HCT116 (cell line): ENCODE measurements around the gene KANSL1. TPM values are rescaled to one million over a fixed set of nuclear protein-coding genes. Genes with fewer than 3 reads are reported as not detected.

Experiments used
- ATAC-seq: fragments of 200-7000 bp; cut with Tn5 transposase; 2 replicates; pipeline ENCODE4 v1.9.1; 2020; ENCODE audit warnings: mild to moderate bottlenecking, moderate library complexity
- BruUV-seq: library from RNA; stranded (reverse); fragments of 400-500 nt; replicated peaks from 2 replicates; lab custom pipeline; 2021; lab: Mats Ljungman, UMichigan
- CTCF ChIA-PET: fragments of 300-600 bp; sonication (Branson Sonifier 250); formaldehyde crosslinking; loops from one replicate; lab custom pipeline; 2021; ENCODE audit warnings: antibody characterized with exemption; lab: Charles Lee
- POLR2A ChIA-PET: fragments of 300-600, 350-600 bp; sonication (Branson Sonifier 250); formaldehyde crosslinking; loops from one replicate; lab custom pipeline; 2021; ENCODE audit warnings: antibody characterized with exemption; lab: Charles Lee
- RAD21 ChIA-PET, 2 experiments: fragments of 300-600 bp; sonication (Branson Sonifier 250); formaldehyde crosslinking; loops; one replicate each; lab custom pipeline; 2023; ENCODE audit warnings: low total read pairs in 2 of 2; ENCODE audit not compliant: uncharacterized antibody in 2 of 2, unreplicated experiment in 2 of 2, low non-redundant PET in 1 of 2; lab: Charles Lee
- DNase-seq: peaks from one replicate; pipeline ENCODE4 v3.0.0-alpha.2; 2010; ENCODE audit warnings: low read depth, low spot score
- H2AFZ ChIP-seq: fragments of 200-600 bp; shearing (Covaris generic), sonication (generic); 2 replicates; pipeline ENCODE4 v1.6.1; 2017; ENCODE audit warnings: low read depth, mixed run types, mixed read lengths, antibody characterized with exemption, low read length; ENCODE audit not compliant: poor library complexity, severe bottlenecking
- H3K27ac ChIP-seq: 2 replicates; pipeline ENCODE4 v1.5.1; 2012; ENCODE audit warnings: low read depth, low read length
- H3K27me3 ChIP-seq: fragments of 200-600 bp; sonication (generic); 2 replicates; pipeline ENCODE4 v1.6.1; 2016; ENCODE audit warnings: mixed run types, low read length, mixed read lengths; ENCODE audit not compliant: insufficient read depth
- H3K36me3 ChIP-seq, 2 experiments: fragments of 200-500 bp in 1 of 2; fragments of 200-600 bp in 1 of 2; sonication (Bioruptor generic) in 1 of 2; sonication (generic) in 1 of 2; 2 replicates each; pipeline versions ENCODE4 v1.5.1 to v1.6.1; 2014 to 2016; ENCODE audit warnings: low read length in 2 of 2, inconsistent platforms in 1 of 2, mixed read lengths in 1 of 2, mixed run types in 1 of 2; ENCODE audit not compliant: insufficient read depth in 2 of 2, control insufficient read depth in 1 of 2
- H3K4me1 ChIP-seq, 2 experiments: fragments of 200-600 bp in 1 of 2; sonication (generic) in 1 of 2; 2 replicates each; pipeline versions ENCODE4 v1.5.1 to v1.6.1; 2012 to 2017; ENCODE audit warnings: low read length in 2 of 2, inconsistent platforms in 1 of 2, mild to moderate bottlenecking in 1 of 2, mixed read lengths in 1 of 2, mixed run types in 1 of 2, moderate library complexity in 1 of 2; ENCODE audit not compliant: insufficient read depth in 2 of 2, control insufficient read depth in 1 of 2
- H3K4me2 ChIP-seq: fragments of 200-600 bp; sonication (generic); 2 replicates; pipeline ENCODE4 v1.6.1; 2017; ENCODE audit warnings: mixed run types, low read length, mixed read lengths
- H3K4me3 ChIP-seq, 2 experiments: fragments of 200-600 bp in 1 of 2; sonication (generic) in 1 of 2; replicated peaks in 1 of 2; 2 replicates each; pipeline ENCODE4 v1.5.1; 2011 to 2016; ENCODE audit warnings: low read length in 2 of 2, control low read depth in 1 of 2, low read depth in 1 of 2, mild to moderate bottlenecking in 1 of 2, mixed read lengths in 1 of 2, mixed run types in 1 of 2
- H3K79me2 ChIP-seq: fragments of 200-600 bp; sonication (generic); 2 replicates; pipeline ENCODE4 v1.6.1; 2017; ENCODE audit warnings: mild to moderate bottlenecking, mixed run types, low read length, moderate library complexity, mixed read lengths; ENCODE audit not compliant: insufficient read depth
- H3K9ac ChIP-seq: fragments of 200-600 bp; sonication (generic); 2 replicates; pipeline ENCODE4 v1.6.1; 2016; ENCODE audit warnings: low read length, mixed read lengths
- H3K9me2 ChIP-seq: fragments of 200-600 bp; sonication (generic), shearing (Covaris generic); 2 replicates; pipeline ENCODE4 v1.6.1; 2017; ENCODE audit warnings: mixed run types, mild to moderate bottlenecking, moderate library complexity; ENCODE audit not compliant: insufficient read depth
- H3K9me3 ChIP-seq, 2 experiments: fragments of 200-500 bp in 1 of 2; fragments of 200-600 bp in 1 of 2; sonication (Bioruptor generic) in 1 of 2; sonication (generic) in 1 of 2; 2 replicates each; pipeline ENCODE4 v1.6.1; 2014 to 2017; ENCODE audit warnings: low read length in 2 of 2, mixed read lengths in 2 of 2, inconsistent platforms in 1 of 2, low read depth in 1 of 2, mild to moderate bottlenecking in 1 of 2, mixed run types in 1 of 2, moderate library complexity in 1 of 2; ENCODE audit not compliant: control insufficient read depth in 1 of 2, insufficient read depth in 1 of 2
- H4K20me1 ChIP-seq: fragments of 200-600 bp; sonication (generic), shearing (Covaris generic); 2 replicates; pipeline ENCODE4 v1.6.1; 2017; ENCODE audit warnings: mixed run types, mild to moderate bottlenecking, moderate library complexity; ENCODE audit not compliant: insufficient read depth
- CEBPB ChIP-seq: IDR thresholded peaks from 2 replicates; pipeline ENCODE4 v1.6.1; 2012; ENCODE audit warnings: low read depth
- EZH2 ChIP-seq: fragments of 200-600 bp; sonication (generic); IDR thresholded peaks from 2 replicates; pipeline ENCODE4 v1.6.1; 2017; ENCODE audit warnings: antibody characterized with exemption, mixed run types
- SP1 ChIP-seq: IDR thresholded peaks from 2 replicates; pipeline ENCODE4 v1.6.1; 2012; ENCODE audit warnings: low read depth
- TCF7L2 ChIP-seq: IDR thresholded peaks from 2 replicates; pipeline ENCODE4 v1.7.0; 2011; ENCODE audit warnings: borderline replicate concordance, inconsistent platforms; ENCODE audit not compliant: insufficient read depth, insufficient read length; ENCODE audit errors: extremely low read depth
- intact Hi-C: fragments of 100-400 bp; cut with micrococcal nuclease; formaldehyde crosslinking; loops from 2 replicates; pipeline ENCODE4 v1.10.0; 2022
- total RNA-seq: library from RNA; stranded (reverse); gene quantifications from one replicate; pipeline ENCODE4 v1.2.1, GENCODE V29; 2021; ENCODE audit not compliant: unreplicated experiment
- TF ChIP-seq, protein P1 (sequence below), 3 experiments: fragments of 200-600 bp in 1 of 3; sonication (generic) in 1 of 3; IDR thresholded peaks in 2 of 3; conservative IDR thresholded peaks in 1 of 3; 2 replicates each; pipeline ENCODE4 v1.5.1; 2012 to 2017; ENCODE audit warnings: low read depth in 2 of 3, low read length in 2 of 3, antibody characterized with exemption in 1 of 3, borderline replicate concordance in 1 of 3, control low read depth in 1 of 3, mild to moderate bottlenecking in 1 of 3, mixed read lengths in 1 of 3, mixed run types in 1 of 3, moderate library complexity in 1 of 3; ENCODE audit not compliant: insufficient read depth in 1 of 3
- TF ChIP-seq, protein P2 (sequence below): IDR thresholded peaks from 2 replicates; pipeline ENCODE4 v1.6.1; 2012; ENCODE audit warnings: low read depth

The KANSL1 gene
- total RNA-seq, 1 experiment from 2014 or later = 77.5 TPM

DNA sequence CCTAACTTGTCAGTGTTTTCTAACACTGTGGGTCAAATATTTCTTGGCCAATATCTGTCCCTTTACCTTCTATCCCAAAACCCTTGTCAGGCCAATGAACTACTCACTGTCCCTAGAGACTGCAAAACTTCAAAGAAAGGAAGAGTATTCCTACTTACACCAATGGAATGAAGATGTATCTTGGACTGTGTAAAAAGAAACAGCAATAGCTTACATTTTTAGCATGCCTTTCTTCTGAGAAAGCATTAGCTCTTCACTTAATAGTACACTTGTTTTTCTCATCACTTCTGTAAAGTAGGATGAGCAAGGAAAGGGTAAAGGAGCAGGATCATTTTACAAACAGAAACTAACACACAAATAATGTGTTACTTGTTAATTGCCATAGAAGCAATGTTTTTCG is 120.2 kb downstream of the KANSL1 start (continued):
- TF ChIP-seq, protein P1, sequence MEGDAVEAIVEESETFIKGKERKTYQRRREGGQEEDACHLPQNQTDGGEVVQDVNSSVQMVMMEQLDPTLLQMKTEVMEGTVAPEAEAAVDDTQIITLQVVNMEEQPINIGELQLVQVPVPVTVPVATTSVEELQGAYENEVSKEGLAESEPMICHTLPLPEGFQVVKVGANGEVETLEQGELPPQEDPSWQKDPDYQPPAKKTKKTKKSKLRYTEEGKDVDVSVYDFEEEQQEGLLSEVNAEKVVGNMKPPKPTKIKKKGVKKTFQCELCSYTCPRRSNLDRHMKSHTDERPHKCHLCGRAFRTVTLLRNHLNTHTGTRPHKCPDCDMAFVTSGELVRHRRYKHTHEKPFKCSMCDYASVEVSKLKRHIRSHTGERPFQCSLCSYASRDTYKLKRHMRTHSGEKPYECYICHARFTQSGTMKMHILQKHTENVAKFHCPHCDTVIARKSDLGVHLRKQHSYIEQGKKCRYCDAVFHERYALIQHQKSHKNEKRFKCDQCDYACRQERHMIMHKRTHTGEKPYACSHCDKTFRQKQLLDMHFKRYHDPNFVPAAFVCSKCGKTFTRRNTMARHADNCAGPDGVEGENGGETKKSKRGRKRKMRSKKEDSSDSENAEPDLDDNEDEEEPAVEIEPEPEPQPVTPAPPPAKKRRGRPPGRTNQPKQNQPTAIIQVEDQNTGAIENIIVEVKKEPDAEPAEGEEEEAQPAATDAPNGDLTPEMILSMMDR (IDR thresholded peaks at IDR 0.05 in 2 of 3, conservative IDR thresholded peaks at IDR 0.05 in 1 of 3; ENCODE audit: borderline replicate concordance in 1 of 3, insufficient read depth in 1 of 3, low read depth in 2 of 3, low read length in 2 of 3) = no peak
- TF ChIP-seq CEBPB = no peak
- TF ChIP-seq SP1 = no peak; the same call in 1 of the 2 replicates
- no peak for TF ChIP-seq TCF7L2

DNA sequence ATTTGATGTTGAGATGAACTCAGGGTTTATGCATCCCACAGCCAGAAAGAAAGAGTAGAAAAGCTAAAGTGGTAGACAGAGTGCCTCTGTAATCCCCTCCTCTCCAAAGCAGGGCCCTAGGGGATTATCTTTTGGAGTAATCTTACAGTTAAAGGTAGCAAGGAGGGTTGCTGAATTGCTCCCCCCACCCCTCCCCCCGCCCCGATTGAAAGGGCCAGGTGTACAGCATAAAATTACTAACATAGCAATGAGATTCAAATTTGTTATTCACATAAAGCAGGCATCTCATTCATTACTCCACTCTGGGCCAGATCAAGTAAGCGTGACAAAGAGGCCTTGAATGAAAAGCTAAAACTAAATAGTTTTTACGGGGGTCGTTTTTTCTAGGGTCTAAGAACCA is 121.4 kb downstream of the KANSL1 start:
- no peak overlapping the region for H3K4me3 ChIP-seq
- peaks cover 3 to 7% of the 10 kb centered on the region in 2 experiments; a peak in 3 of 4 replicates for H3K36me3 ChIP-seq
- no peak overlapping the region for H3K27ac ChIP-seq
- DNase-seq (no peak), ATAC-seq (no peak)
- H3K79me2 ChIP-seq = peaks cover 75% of the 10 kb centered on the region
- ChIA-PET RAD21 (no interaction called here), POLR2A (no interaction called here), CTCF (interaction anchor here (3.0 kb wide), 1 partner anchor 27 kb away, joined by 8 read pairs; no protein-coding TSS in a partner anchor)
- peaks cover 29% of the 10 kb centered on the region for H4K20me1 ChIP-seq
- H3K4me1 ChIP-seq = peaks cover 4 to 14% of the 10 kb centered on the region in 2 experiments; a peak in 2 of 4 replicates
- no peaks in the 10 kb centered on the region for H3K9me3 ChIP-seq
- H2AFZ ChIP-seq = no peak overlapping the region
- H3K27me3 ChIP-seq = no peaks in the 10 kb centered on the region
- H3K4me2 ChIP-seq = no peak overlapping the region
- BruUV-seq = no TSS peak
- intact Hi-C loops = no loop called here
- H3K9me2 ChIP-seq = no peaks in the 10 kb centered on the region
- TF ChIP-seq, protein P1 (IDR thresholded peaks at IDR 0.05 in 2 of 3, conservative IDR thresholded peaks at IDR 0.05 in 1 of 3; ENCODE audit: borderline replicate concordance in 1 of 3, insufficient read depth in 1 of 3, low read depth in 2 of 3, low read length in 2 of 3) = no peak
- TF ChIP-seq EZH2 = no peak
- TF ChIP-seq, protein P2, sequence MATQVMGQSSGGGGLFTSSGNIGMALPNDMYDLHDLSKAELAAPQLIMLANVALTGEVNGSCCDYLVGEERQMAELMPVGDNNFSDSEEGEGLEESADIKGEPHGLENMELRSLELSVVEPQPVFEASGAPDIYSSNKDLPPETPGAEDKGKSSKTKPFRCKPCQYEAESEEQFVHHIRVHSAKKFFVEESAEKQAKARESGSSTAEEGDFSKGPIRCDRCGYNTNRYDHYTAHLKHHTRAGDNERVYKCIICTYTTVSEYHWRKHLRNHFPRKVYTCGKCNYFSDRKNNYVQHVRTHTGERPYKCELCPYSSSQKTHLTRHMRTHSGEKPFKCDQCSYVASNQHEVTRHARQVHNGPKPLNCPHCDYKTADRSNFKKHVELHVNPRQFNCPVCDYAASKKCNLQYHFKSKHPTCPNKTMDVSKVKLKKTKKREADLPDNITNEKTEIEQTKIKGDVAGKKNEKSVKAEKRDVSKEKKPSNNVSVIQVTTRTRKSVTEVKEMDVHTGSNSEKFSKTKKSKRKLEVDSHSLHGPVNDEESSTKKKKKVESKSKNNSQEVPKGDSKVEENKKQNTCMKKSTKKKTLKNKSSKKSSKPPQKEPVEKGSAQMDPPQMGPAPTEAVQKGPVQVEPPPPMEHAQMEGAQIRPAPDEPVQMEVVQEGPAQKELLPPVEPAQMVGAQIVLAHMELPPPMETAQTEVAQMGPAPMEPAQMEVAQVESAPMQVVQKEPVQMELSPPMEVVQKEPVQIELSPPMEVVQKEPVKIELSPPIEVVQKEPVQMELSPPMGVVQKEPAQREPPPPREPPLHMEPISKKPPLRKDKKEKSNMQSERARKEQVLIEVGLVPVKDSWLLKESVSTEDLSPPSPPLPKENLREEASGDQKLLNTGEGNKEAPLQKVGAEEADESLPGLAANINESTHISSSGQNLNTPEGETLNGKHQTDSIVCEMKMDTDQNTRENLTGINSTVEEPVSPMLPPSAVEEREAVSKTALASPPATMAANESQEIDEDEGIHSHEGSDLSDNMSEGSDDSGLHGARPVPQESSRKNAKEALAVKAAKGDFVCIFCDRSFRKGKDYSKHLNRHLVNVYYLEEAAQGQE = no peak
- no peak overlapping the region for H3K9ac ChIP-seq
